Panc1 (cell line): ENCODE data around the gene PLCB1. TPM values are rescaled to one million over a fixed set of nuclear protein-coding genes. Genes with fewer than 3 reads are reported as not detected.

Source experiments
- ATAC-seq: fragments of 200-7000 bp; cut with Tn5 transposase; 2 replicates; pipeline ENCODE4 v1.9.1; 2020; ENCODE audit warnings: mild to moderate bottlenecking, moderate library complexity
- BruUV-seq: library from RNA; stranded (reverse); fragments of 400-500 nt; replicated peaks from 2 replicates; lab custom pipeline; 2021; lab: Mats Ljungman, UMichigan
- CTCF ChIA-PET: fragments of 300-600 bp; sonication (Branson Sonifier 250); formaldehyde crosslinking; loops from one replicate; lab custom pipeline; 2022; ENCODE audit warnings: antibody characterized with exemption; lab: Charles Lee
- POLR2A ChIA-PET: fragments of 300-600 bp; sonication (Branson Sonifier 250); formaldehyde crosslinking; loops from one replicate; lab custom pipeline; 2022; ENCODE audit warnings: antibody characterized with exemption; lab: Charles Lee
- DNase-seq: peaks from one replicate; pipeline ENCODE4 v3.0.0-alpha.2; 2010; ENCODE audit warnings: low read depth, low spot score
- H3K27ac ChIP-seq: 2 replicates; pipeline ENCODE4 v1.5.1; 2011; ENCODE audit warnings: mild to moderate bottlenecking, low read length, inconsistent platforms
- H3K27me3 ChIP-seq: fragments of 200-500 bp; sonication (Bioruptor generic); 2 replicates; pipeline ENCODE4 v1.6.0; 2014; ENCODE audit warnings: low read length, inconsistent platforms; ENCODE audit not compliant: control insufficient read depth, insufficient read depth
- H3K36me3 ChIP-seq: fragments of 200-500 bp; sonication (Bioruptor generic); 2 replicates; pipeline ENCODE4 v1.5.1; 2014; ENCODE audit warnings: inconsistent platforms, mild to moderate bottlenecking, low read length, moderate library complexity; ENCODE audit not compliant: control insufficient read depth, insufficient read depth
- H3K4me1 ChIP-seq: 2 replicates; pipeline ENCODE4 v1.5.1; 2011; ENCODE audit warnings: inconsistent platforms, mild to moderate bottlenecking, low read length, moderate library complexity; ENCODE audit not compliant: control insufficient read depth, insufficient read depth
- H3K4me3 ChIP-seq, 2 experiments: 2 replicates each; pipeline ENCODE4 v1.5.1; 2011 to 2012; ENCODE audit warnings: low read depth in 2 of 2, low read length in 2 of 2, mild to moderate bottlenecking in 2 of 2, inconsistent platforms in 1 of 2, moderate library complexity in 1 of 2
- H3K9me3 ChIP-seq: fragments of 200-500 bp; sonication (Bioruptor generic); 2 replicates; pipeline ENCODE4 v1.5.1; 2014; ENCODE audit warnings: low read depth, mild to moderate bottlenecking, inconsistent platforms, low read length, moderate library complexity; ENCODE audit not compliant: control insufficient read depth, insufficient read depth
- POLR2AphosphoS5 ChIP-seq: IDR thresholded peaks from 2 replicates; pipeline ENCODE4 v1.6.1; 2012; ENCODE audit warnings: mild to moderate bottlenecking, low read depth, low read length, moderate library complexity
- SIN3A ChIP-seq: IDR thresholded peaks from 2 replicates; pipeline ENCODE4 v1.6.1; 2012; ENCODE audit warnings: low read depth, mild to moderate bottlenecking, low read length, moderate library complexity, borderline replicate concordance; ENCODE audit not compliant: insufficient read depth
- TCF7L2 ChIP-seq: IDR thresholded peaks from 2 replicates; pipeline ENCODE4 v1.6.1; 2011; ENCODE audit warnings: mild to moderate bottlenecking, low read depth, low read length, inconsistent platforms
- in situ Hi-C: cut with HindIII; loops from 2 replicates; pipeline ENCODE4 v1.10.0; 2016; ENCODE audit warnings: low sequenced_read_pairs, low pct_unique_long_range_greater_than_20kb
- intact Hi-C: fragments of 100-400 bp; cut with micrococcal nuclease; formaldehyde crosslinking; loops from one replicate; pipeline ENCODE4 v1.10.0; 2022; ENCODE audit not compliant: unreplicated experiment
- total RNA-seq: library from RNA; stranded (reverse); gene quantifications from one replicate; pipeline ENCODE4 v1.2.1, GENCODE V29; 2021; ENCODE audit not compliant: unreplicated experiment
- TF ChIP-seq, protein P1 (sequence below), 2 experiments: IDR thresholded peaks; 2 replicates each; pipeline ENCODE4 v1.6.1; 2011 to 2012; ENCODE audit warnings: low read depth in 2 of 2, control low read depth in 1 of 2, low read length in 1 of 2, mild to moderate bottlenecking in 1 of 2, moderate library complexity in 1 of 2; ENCODE audit not compliant: insufficient read depth in 1 of 2
- TF ChIP-seq, protein P2 (sequence below): fragments of 450-650 bp; IDR thresholded peaks from 2 replicates; pipeline ENCODE4 v1.5.1; 2017; ENCODE audit warnings: mild to moderate bottlenecking

The PLCB1 gene
- total RNA-seq, 1 experiment from 2014 or later, result 0.59 TPM

DNA sequence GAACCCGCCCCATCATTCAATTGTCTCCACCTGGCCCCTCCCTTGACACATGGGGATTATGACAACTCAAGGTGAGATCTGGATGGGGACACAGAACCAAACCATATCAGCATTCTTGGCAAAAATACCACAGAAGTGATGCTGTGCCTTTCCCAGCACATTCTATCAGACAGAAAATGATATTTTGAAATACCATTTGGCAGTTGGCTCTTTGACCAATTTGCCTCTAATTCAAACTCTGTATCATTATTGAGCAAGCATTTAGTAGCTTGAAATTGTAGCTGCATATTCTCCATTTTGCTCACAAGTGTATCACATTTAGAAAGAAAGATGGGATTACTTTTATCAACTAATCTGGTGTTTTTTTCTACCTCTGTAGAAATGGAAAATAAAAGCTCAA is 64.0 kb downstream of the PLCB1 start:
- Histone ChIP-seq H3K9me3 (no peaks in the 10 kb centered on the region), H3K27me3 (no peaks in the 10 kb centered on the region), H3K36me3 (no peaks in the 10 kb centered on the region), H3K4me1 (no peaks in the 10 kb centered on the region), H3K4me3 (no peak overlapping the region), H3K27ac (no peak overlapping the region)
- in situ Hi-C loops (no loop called here), intact Hi-C loops (no loop called here)
- no TSS peak for BruUV-seq
- ATAC-seq (no peak), DNase-seq (no peak)
- no peak for TF ChIP-seq TCF7L2
- TF ChIP-seq, protein P1, sequence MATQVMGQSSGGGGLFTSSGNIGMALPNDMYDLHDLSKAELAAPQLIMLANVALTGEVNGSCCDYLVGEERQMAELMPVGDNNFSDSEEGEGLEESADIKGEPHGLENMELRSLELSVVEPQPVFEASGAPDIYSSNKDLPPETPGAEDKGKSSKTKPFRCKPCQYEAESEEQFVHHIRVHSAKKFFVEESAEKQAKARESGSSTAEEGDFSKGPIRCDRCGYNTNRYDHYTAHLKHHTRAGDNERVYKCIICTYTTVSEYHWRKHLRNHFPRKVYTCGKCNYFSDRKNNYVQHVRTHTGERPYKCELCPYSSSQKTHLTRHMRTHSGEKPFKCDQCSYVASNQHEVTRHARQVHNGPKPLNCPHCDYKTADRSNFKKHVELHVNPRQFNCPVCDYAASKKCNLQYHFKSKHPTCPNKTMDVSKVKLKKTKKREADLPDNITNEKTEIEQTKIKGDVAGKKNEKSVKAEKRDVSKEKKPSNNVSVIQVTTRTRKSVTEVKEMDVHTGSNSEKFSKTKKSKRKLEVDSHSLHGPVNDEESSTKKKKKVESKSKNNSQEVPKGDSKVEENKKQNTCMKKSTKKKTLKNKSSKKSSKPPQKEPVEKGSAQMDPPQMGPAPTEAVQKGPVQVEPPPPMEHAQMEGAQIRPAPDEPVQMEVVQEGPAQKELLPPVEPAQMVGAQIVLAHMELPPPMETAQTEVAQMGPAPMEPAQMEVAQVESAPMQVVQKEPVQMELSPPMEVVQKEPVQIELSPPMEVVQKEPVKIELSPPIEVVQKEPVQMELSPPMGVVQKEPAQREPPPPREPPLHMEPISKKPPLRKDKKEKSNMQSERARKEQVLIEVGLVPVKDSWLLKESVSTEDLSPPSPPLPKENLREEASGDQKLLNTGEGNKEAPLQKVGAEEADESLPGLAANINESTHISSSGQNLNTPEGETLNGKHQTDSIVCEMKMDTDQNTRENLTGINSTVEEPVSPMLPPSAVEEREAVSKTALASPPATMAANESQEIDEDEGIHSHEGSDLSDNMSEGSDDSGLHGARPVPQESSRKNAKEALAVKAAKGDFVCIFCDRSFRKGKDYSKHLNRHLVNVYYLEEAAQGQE (IDR thresholded peaks at IDR 0.05; ENCODE audit: insufficient read depth in 1 of 2, low read depth in 2 of 2, low read length in 1 of 2), result no peak
- TF ChIP-seq, protein P2, sequence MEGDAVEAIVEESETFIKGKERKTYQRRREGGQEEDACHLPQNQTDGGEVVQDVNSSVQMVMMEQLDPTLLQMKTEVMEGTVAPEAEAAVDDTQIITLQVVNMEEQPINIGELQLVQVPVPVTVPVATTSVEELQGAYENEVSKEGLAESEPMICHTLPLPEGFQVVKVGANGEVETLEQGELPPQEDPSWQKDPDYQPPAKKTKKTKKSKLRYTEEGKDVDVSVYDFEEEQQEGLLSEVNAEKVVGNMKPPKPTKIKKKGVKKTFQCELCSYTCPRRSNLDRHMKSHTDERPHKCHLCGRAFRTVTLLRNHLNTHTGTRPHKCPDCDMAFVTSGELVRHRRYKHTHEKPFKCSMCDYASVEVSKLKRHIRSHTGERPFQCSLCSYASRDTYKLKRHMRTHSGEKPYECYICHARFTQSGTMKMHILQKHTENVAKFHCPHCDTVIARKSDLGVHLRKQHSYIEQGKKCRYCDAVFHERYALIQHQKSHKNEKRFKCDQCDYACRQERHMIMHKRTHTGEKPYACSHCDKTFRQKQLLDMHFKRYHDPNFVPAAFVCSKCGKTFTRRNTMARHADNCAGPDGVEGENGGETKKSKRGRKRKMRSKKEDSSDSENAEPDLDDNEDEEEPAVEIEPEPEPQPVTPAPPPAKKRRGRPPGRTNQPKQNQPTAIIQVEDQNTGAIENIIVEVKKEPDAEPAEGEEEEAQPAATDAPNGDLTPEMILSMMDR, result no peak
- POLR2A ChIA-PET, result no interaction called here
- CTCF ChIA-PET, result no interaction called here

DNA sequence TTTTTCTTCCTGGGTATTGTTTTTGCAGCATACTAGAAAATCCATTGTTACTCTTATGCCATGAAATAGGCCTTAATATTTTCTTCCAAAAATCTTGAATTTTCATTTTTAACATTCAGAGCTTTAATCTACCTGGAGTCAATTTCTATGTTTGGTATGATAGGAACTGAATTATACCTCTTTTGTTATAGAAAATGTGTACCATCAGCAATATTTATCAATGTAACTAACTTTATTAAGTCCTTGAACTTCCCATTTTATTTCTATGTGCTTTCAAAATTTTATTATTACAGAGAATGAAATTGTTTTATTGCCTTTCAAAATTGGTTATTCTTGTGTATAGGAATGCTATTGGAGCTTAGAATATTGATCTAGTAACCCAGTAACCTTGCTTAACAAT is 68.2 kb downstream of the PLCB1 start:
- ATAC-seq, result no peak
- no peak for DNase-seq
- Histone ChIP-seq H3K36me3 (no peaks in the 10 kb centered on the region), H3K4me3 (no peak overlapping the region), H3K4me1 (no peaks in the 10 kb centered on the region), H3K27me3 (no peaks in the 10 kb centered on the region), H3K27ac (no peak overlapping the region), H3K9me3 (no peaks in the 10 kb centered on the region)
- BruUV-seq, result no TSS peak
- intact Hi-C loops (no loop called here), in situ Hi-C loops (no loop called here)
- CTCF ChIA-PET, result no interaction called here
- TF ChIP-seq SIN3A (no peak), TCF7L2 (no peak), POLR2AphosphoS5 (no peak)
- TF ChIP-seq, protein P2, result no peak
- TF ChIP-seq, protein P1 (IDR thresholded peaks at IDR 0.05; ENCODE audit: insufficient read depth in 1 of 2, low read depth in 2 of 2, low read length in 1 of 2), result no peak
- POLR2A ChIA-PET, result no interaction called here
